ENCODE measurements around the gene HOXD9. TPM values are rescaled to one million over a fixed set of nuclear protein-coding genes. Genes with fewer than 3 reads are reported as not detected.
A peak's percentile ranks its signal among the peaks of the same experiment; 100 is the strongest.

The HOXD9 gene
- total RNA-seq, 4 donors from 2014 or later = 0.47 to 2.9 (median 1.2) TPM

GRCh38 chr2:176150584-176151441 is 28.3 kb downstream of the HOXD9 start:
- TF ChIP-seq POLR2AphosphoS5 (IDR thresholded peaks at IDR 0.05) (no peak), POLR2A (IDR thresholded peaks at IDR 0.05) (no peak), EP300 (IDR thresholded peaks at IDR 0.05) (no peak)
- TF ChIP-seq, protein P1, sequence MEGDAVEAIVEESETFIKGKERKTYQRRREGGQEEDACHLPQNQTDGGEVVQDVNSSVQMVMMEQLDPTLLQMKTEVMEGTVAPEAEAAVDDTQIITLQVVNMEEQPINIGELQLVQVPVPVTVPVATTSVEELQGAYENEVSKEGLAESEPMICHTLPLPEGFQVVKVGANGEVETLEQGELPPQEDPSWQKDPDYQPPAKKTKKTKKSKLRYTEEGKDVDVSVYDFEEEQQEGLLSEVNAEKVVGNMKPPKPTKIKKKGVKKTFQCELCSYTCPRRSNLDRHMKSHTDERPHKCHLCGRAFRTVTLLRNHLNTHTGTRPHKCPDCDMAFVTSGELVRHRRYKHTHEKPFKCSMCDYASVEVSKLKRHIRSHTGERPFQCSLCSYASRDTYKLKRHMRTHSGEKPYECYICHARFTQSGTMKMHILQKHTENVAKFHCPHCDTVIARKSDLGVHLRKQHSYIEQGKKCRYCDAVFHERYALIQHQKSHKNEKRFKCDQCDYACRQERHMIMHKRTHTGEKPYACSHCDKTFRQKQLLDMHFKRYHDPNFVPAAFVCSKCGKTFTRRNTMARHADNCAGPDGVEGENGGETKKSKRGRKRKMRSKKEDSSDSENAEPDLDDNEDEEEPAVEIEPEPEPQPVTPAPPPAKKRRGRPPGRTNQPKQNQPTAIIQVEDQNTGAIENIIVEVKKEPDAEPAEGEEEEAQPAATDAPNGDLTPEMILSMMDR (IDR thresholded peaks at IDR 0.05) = no peak
- Histone ChIP-seq H3K36me3 (no peaks in the 10 kb centered on the region), H3K27me3 (peaks cover 100% of the 10 kb centered on the region), H3K27ac (no peak overlapping the region), H3K4me1 (peaks cover 0 to 17% (median 0%) of the 10 kb centered on the region in 3 donors), H3K4me3 (no peak overlapping the region), H3K9me3 (no peaks in the 10 kb centered on the region)
- no peak for ATAC-seq
- WGBS, 2 donors (ENCODE audit: low coverage in 1 of 2) = 18% methylated on average over 1 of the region's 14 CpGs; no CpG with 5 or more reads in 1 of the 2 donors

- Histone ChIP-seq H3K27ac (no peak within 1 kb of the TSS), H3K4me3 (peak within 1 kb of the TSS in 1 of 2 donors; percentile 41), H3K36me3 (no peaks in the 10 kb centered on the region), H3K4me1 (peaks cover 0 to 18% (median 0%) of the 10 kb centered on the region in 3 donors), H3K27me3 (peaks cover 100% of the 10 kb centered on the region), H3K9me3 (no peaks in the 10 kb centered on the region)
- 0 to 16% methylated on average over 1 to 15 of the region's 55 CpGs for WGBS, 2 donors (ENCODE audit: low coverage in 1 of 2)
- TF ChIP-seq EP300 (IDR thresholded peaks at IDR 0.05) (no peak), POLR2A (IDR thresholded peaks at IDR 0.05) (no peak)
- peak; percentile 11 for ATAC-seq
These were observed 29.1 kb downstream of the HOXD9 start, which contains the start of gene HOXD4 for GRCh38 chr2:176151442-176152287. Gene HOXD4 (plus strand): TSS chr2:176151550. CDS start chr2:176151634, 84 bp downstream.

- TF ChIP-seq POLR2AphosphoS5 (IDR thresholded peaks at IDR 0.05) (no peak), EP300 (IDR thresholded peaks at IDR 0.05) (no peak), POLR2A (IDR thresholded peaks at IDR 0.05) (no peak)
- TF ChIP-seq, protein P1 (IDR thresholded peaks at IDR 0.05) = no peak
- peaks cover 100% of the 10 kb centered on the region for H3K27me3 ChIP-seq
- peak overlapping the region in 1 of 2 donors; percentile 41 for H3K4me3 ChIP-seq
These were observed 30.0 kb downstream of the HOXD9 start for GRCh38 chr2:176152350-176153181.

DNA sequence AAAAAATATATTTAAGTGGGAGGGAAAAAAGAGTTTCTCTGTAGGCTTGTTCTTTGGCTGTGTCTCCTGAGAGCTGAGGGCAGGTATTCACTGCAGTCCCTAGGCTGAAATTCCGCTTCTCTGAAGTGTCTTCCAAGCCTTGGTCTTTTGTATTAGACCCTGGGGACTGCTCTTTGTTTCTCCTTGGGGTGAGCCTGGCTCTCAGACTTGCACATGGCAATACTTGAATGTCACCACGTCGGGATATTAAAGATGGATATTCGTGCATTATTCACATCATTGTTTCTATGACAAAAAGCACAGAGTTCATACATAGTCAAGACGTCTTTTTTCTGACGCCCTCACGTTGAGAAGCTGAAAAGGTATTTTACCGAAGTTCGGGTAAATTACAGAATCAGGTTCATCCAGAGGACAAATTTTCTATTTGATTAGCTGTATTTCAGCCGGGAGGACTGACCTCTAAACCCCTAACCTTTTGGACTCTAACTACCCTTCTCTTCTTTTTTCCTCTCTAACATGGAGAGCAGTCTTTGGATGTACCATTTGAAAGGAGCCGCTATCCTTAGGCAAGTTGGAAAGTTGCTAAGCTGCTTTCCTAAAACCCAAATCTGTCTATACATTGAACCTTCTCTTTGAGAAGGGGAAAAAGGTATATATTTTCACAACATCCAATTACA is 32.2 kb downstream of the HOXD9 start:
- Histone ChIP-seq H3K27ac (no peak overlapping the region), H3K27me3 (peaks cover 100% of the 10 kb centered on the region), H3K4me3 (no peak overlapping the region), H3K36me3 (no peaks in the 10 kb centered on the region), H3K4me1 (peaks cover 0 to 45% (median 6%) of the 10 kb centered on the region in 3 donors), H3K9me3 (no peaks in the 10 kb centered on the region)
- 21 to 27% methylated on average over 11 of the region's 11 CpGs for whole genome bisulfite sequencing, 2 donors (ENCODE audit: low coverage in 1 of 2)
- no peak for ATAC-seq
- no peak for TF ChIP-seq POLR2AphosphoS5 (IDR thresholded peaks at IDR 0.05)
- TF ChIP-seq, protein P1 (IDR thresholded peaks at IDR 0.05) = no peak
- no peak for TF ChIP-seq EP300 (IDR thresholded peaks at IDR 0.05)
- no peak for TF ChIP-seq POLR2A (IDR thresholded peaks at IDR 0.05)

More at GRCh38 chr2:176152350-176153181, 30.0 kb downstream of the HOXD9 start:
- Histone ChIP-seq H3K36me3 (no peaks in the 10 kb centered on the region), H3K4me1 (peaks cover 0 to 27% (median 0%) of the 10 kb centered on the region in 3 donors), H3K9me3 (no peaks in the 10 kb centered on the region), H3K27ac (no peak overlapping the region)
- no peak for ATAC-seq
- WGBS, 2 donors (ENCODE audit: low coverage in 1 of 2) = 13 to 23% methylated on average over 15 to 27 of the region's 48 CpGs
